B cell (primary cell): ENCODE measurements around the gene C19orf53.

Experiments
- CTCF ChIP-seq: fragments of 200-600 bp; IDR thresholded peaks from one replicate; pipeline ENCODE4 v1.8.0; 2022; ENCODE audit warnings: antibody characterized with exemption, mild to moderate bottlenecking
- EZH2 ChIP-seq: IDR thresholded peaks from 2 replicates; pipeline ENCODE4 v1.6.1; 2012; ENCODE audit warnings: borderline replicate concordance, low read depth, mild to moderate bottlenecking, moderate library complexity, low read length; ENCODE audit not compliant: insufficient read depth, poor library complexity, severe bottlenecking

- TF ChIP-seq CTCF (no peak), EZH2 (no peak)
Measured at GRCh38 chr19:13788991-13789390, 14.7 kb downstream of the C19orf53 start.
